GM12878 (cell line): ENCODE measurements around the gene CLEC17A. TPM values are rescaled to one million over a fixed set of nuclear protein-coding genes. Genes with fewer than 3 reads are reported as not detected.

Experiments
- ATAC-seq: fragments of 200-7000 bp; cut with Tn5 transposase; 3 replicates; pipeline ENCODE4 v1.9.1; 2020; ENCODE audit warnings: mild to moderate bottlenecking, moderate library complexity
- BruUV-seq: library from RNA; stranded (reverse); fragments of 400-500 nt; replicated peaks from 2 replicates; lab custom pipeline; 2021; lab: Mats Ljungman, UMichigan
- CTCF ChIA-PET: fragments of 300-600 bp; sonication (Branson Sonifier 250); formaldehyde crosslinking; extraction: SDS; loops from one replicate; lab custom pipeline; 2021; ENCODE audit warnings: inconsistent platforms; lab: Yijun Ruan, JAX
- POLR2A ChIA-PET: fragments of 350-600 bp; formaldehyde crosslinking; extraction: SDS; loops from one replicate; lab custom pipeline; 2021; ENCODE audit warnings: inconsistent platforms; lab: Charles Lee
- RAD21 ChIA-PET: fragments of 300-600 bp; sonication (Branson Sonifier 250); formaldehyde crosslinking; loops from one replicate; lab custom pipeline; 2023; ENCODE audit warnings: antibody characterized with exemption; ENCODE audit not compliant: unreplicated experiment; lab: Charles Lee
- SMC1A ChIA-PET: fragments of 300-600 bp; sonication (Branson Sonifier 250); formaldehyde crosslinking; loops from one replicate; lab custom pipeline; 2023; ENCODE audit not compliant: unreplicated experiment, uncharacterized antibody; lab: Charles Lee
- DNase-seq: peaks from one replicate; pipeline ENCODE4 v3.0.0-alpha.2; 2011; ENCODE audit warnings: low read depth, low spot score
- FAIRE-seq: peaks from 3 replicates; lab custom pipeline; 2011; peaks lifted over from hg19 to GRCh38; lab: Jason Lieb, UNC
- H2AFZ ChIP-seq: 2 replicates; pipeline ENCODE4 v1.6.0; 2011; ENCODE audit warnings: low read depth, low read length, control low read depth; ENCODE audit not compliant: control insufficient read depth
- H3K27ac ChIP-seq: 2 replicates; pipeline ENCODE4 v1.5.1; 2011; ENCODE audit warnings: control low read depth; ENCODE audit not compliant: control insufficient read depth, insufficient read depth
- H3K27me3 ChIP-seq, 2 experiments: replicated peaks in 1 of 2; 2 replicates each; pipeline versions ENCODE4 v1.6.0 to v1.6.1; 2011; ENCODE audit warnings: low read length in 1 of 2; ENCODE audit not compliant: control insufficient read depth in 2 of 2, insufficient read depth in 2 of 2
- H3K36me3 ChIP-seq, 2 experiments: 2 replicates each; pipeline ENCODE4 v1.5.1; 2011; ENCODE audit warnings: low read length in 1 of 2; ENCODE audit not compliant: control insufficient read depth in 2 of 2, insufficient read depth in 2 of 2
- H3K4me1 ChIP-seq: 2 replicates; pipeline ENCODE4 v1.6.1; 2011; ENCODE audit warnings: mild to moderate bottlenecking, low read length, moderate library complexity, mixed read lengths; ENCODE audit not compliant: control insufficient read depth, insufficient read depth
- H3K4me2 ChIP-seq: 2 replicates; pipeline ENCODE4 v1.6.0; 2011; ENCODE audit warnings: control low read depth; ENCODE audit not compliant: control insufficient read depth, insufficient read depth
- H3K4me3 ChIP-seq: fragments of 200-600 bp; sonication (generic); 2 replicates; pipeline ENCODE4 v1.5.1; 2016
- H3K79me2 ChIP-seq: 2 replicates; pipeline ENCODE4 v1.6.0; 2011; ENCODE audit warnings: low read length; ENCODE audit not compliant: control insufficient read depth, insufficient read depth
- H3K9ac ChIP-seq: 2 replicates; pipeline ENCODE4 v1.8.0; 2011; ENCODE audit warnings: low read length, control low read depth, mixed read lengths; ENCODE audit not compliant: control insufficient read depth, insufficient read depth
- H3K9me3 ChIP-seq: replicated peaks from 3 replicates; pipeline ENCODE4 v1.5.1; 2011; ENCODE audit warnings: mild to moderate bottlenecking, low read length; ENCODE audit not compliant: control insufficient read depth, insufficient read depth
- H4K20me1 ChIP-seq: 2 replicates; pipeline ENCODE4 v1.6.0; 2011; ENCODE audit not compliant: control insufficient read depth, insufficient read depth
- CHD4 ChIP-seq: fragments of 200-600 bp; sonication (generic); IDR thresholded peaks from 2 replicates; pipeline ENCODE4 v1.6.1; 2016; ENCODE audit warnings: mild to moderate bottlenecking
- MEF2A ChIP-seq: IDR thresholded peaks from 2 replicates; pipeline ENCODE4 v1.6.1; 2011; ENCODE audit warnings: low read depth, mild to moderate bottlenecking, low read length, moderate library complexity; ENCODE audit not compliant: insufficient read depth
- NBN ChIP-seq: fragments of 450-650 bp; IDR thresholded peaks from 2 replicates; pipeline ENCODE4 v1.6.1; 2016
- POLR2AphosphoS2 ChIP-seq: IDR thresholded peaks from 2 replicates; pipeline ENCODE4 v1.6.1; 2011; ENCODE audit warnings: low read depth, mild to moderate bottlenecking, low read length, improper control_type of control experiment, moderate library complexity
- SMARCA5 ChIP-seq: fragments of 450-650 bp; IDR thresholded peaks from 2 replicates; pipeline ENCODE4 v1.6.1; 2017; ENCODE audit warnings: mild to moderate bottlenecking
- WGBS: methylation state at CpG from one replicate; pipeline ENCODE4 v1.1.6; 2016; ENCODE audit warnings: low lambda C conversion rate; ENCODE audit not compliant: insufficient replicate concordance, insufficient coverage; ENCODE audit errors: missing lambda C conversion rate; 5-methylcytosine and 5-hydroxymethylcytosine counted together
- in situ Hi-C: fragments of 300-500 bp; cut with MboI; formaldehyde crosslinking; loops from 9 replicates; pipeline ENCODE4 v1.14.3; 2018; ENCODE audit warnings: mixed read lengths
- intact Hi-C: fragments of 100-400 bp; cut with micrococcal nuclease; formaldehyde crosslinking; loops from one replicate; pipeline ENCODE4 v1.14.2; 2022; ENCODE audit not compliant: unreplicated experiment
- polyA plus RNA-seq, 11 experiments: library from polyadenylated mRNA; depleted of rRNA in 4 of 11; unstranded in 6 of 11; stranded (reverse) in 5 of 11; fragments of >200 nt; fragmentation: Nextera tagmentation in 4 of 11; fragmentation: Illumina TruSeq in 1 of 11; extraction: Ambion mirVana in 4 of 11; extraction: Trizol in 1 of 11; gene quantifications; 1 replicate in 1 of 11; 2 replicates in 10 of 11; pipeline versions ENCODE4 v1.2.1 to v1.2.3, GENCODE V29; 2011 to 2016; ENCODE audit warnings: inconsistent platforms in 2 of 11, missing spikeins in 2 of 11, low read depth in 1 of 11
- total RNA-seq, 4 experiments: library from RNA; depleted of rRNA in 3 of 4; stranded (reverse); fragments of >200 nt in 3 of 4; fragmentation: Illumina TruSeq in 1 of 4; extraction: Trizol in 1 of 4; gene quantifications; 2 replicates each; pipeline versions ENCODE4 v1.2.1 to v1.2.3, GENCODE V29; 2013 to 2021
- TF ChIP-seq, protein P1 (sequence below): fragments of 450-650 bp; IDR thresholded peaks from 2 replicates; pipeline ENCODE4 v1.6.1; 2016; ENCODE audit warnings: mild to moderate bottlenecking
- TF ChIP-seq, protein P2 (sequence below): fragments of 450-650 bp; IDR thresholded peaks from 2 replicates; pipeline ENCODE4 v1.6.1; 2016; ENCODE audit warnings: mild to moderate bottlenecking, moderate library complexity, borderline replicate concordance
- TF ChIP-seq, protein P3 (sequence below): IDR thresholded peaks from 2 replicates; pipeline ENCODE4 v1.6.1; 2012; ENCODE audit warnings: low read length, inconsistent platforms
- TF ChIP-seq, protein P4 (sequence below): fragments of 450-650 bp; formaldehyde crosslinking; IDR thresholded peaks from 2 replicates; pipeline ENCODE4 v1.4.0; 2022; ENCODE audit warnings: mild to moderate bottlenecking, moderate library complexity
- TF ChIP-seq, protein P5 (sequence below): fragments of 450-650 bp; IDR thresholded peaks from 2 replicates; pipeline ENCODE4 v1.6.1; 2017; ENCODE audit warnings: low read depth, mild to moderate bottlenecking, moderate library complexity

CLEC17A gene
- total and polyA plus RNA-seq, 10 of the 15 experiments (the other 5 are each of a cell fraction or from before 2014, with no cell fraction given) = 12.9 to 131 (median 97.3) TPM

DNA sequence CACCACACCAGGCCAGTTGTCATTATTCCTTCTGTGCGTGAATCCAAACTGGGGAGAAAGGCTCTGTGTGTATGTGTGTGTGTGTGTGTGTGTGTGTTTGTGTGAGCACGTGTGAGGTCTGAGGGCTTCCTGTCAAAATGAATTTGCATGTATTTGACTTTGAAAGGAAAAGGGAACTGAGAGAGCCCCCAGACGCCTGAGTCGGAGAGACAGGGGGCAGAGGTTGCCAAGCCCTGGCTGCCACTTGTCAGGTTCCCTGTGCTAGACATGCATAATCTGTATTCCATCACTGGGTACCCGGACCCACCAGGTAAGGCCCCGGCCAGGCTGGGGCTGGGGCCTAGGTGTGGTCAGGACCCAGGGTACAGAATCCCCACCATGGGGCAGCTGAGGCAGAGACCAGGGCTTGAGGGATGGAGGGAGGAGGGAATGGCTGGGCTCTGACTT lies at the start of gene CLEC17A (continued):
- TF ChIP-seq, protein P1, sequence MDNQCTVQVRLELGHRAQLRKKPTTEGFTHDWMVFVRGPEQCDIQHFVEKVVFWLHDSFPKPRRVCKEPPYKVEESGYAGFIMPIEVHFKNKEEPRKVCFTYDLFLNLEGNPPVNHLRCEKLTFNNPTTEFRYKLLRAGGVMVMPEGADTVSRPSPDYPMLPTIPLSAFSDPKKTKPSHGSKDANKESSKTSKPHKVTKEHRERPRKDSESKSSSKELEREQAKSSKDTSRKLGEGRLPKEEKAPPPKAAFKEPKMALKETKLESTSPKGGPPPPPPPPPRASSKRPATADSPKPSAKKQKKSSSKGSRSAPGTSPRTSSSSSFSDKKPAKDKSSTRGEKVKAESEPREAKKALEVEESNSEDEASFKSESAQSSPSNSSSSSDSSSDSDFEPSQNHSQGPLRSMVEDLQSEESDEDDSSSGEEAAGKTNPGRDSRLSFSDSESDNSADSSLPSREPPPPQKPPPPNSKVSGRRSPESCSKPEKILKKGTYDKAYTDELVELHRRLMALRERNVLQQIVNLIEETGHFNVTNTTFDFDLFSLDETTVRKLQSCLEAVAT = peak; percentile 78; the same call in 1 of the 2 replicates
- TF ChIP-seq, protein P2, sequence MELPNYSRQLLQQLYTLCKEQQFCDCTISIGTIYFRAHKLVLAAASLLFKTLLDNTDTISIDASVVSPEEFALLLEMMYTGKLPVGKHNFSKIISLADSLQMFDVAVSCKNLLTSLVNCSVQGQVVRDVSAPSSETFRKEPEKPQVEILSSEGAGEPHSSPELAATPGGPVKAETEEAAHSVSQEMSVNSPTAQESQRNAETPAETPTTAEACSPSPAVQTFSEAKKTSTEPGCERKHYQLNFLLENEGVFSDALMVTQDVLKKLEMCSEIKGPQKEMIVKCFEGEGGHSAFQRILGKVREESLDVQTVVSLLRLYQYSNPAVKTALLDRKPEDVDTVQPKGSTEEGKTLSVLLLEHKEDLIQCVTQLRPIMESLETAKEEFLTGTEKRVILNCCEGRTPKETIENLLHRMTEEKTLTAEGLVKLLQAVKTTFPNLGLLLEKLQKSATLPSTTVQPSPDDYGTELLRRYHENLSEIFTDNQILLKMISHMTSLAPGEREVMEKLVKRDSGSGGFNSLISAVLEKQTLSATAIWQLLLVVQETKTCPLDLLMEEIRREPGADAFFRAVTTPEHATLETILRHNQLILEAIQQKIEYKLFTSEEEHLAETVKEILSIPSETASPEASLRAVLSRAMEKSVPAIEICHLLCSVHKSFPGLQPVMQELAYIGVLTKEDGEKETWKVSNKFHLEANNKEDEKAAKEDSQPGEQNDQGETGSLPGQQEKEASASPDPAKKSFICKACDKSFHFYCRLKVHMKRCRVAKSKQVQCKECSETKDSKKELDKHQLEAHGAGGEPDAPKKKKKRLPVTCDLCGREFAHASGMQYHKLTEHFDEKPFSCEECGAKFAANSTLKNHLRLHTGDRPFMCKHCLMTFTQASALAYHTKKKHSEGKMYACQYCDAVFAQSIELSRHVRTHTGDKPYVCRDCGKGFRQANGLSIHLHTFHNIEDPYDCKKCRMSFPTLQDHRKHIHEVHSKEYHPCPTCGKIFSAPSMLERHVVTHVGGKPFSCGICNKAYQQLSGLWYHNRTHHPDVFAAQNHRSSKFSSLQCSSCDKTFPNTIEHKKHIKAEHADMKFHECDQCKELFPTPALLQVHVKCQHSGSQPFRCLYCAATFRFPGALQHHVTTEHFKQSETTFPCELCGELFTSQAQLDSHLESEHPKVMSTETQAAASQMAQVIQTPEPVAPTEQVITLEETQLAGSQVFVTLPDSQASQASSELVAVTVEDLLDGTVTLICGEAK = peak; percentile 26; the same call in 1 of the 2 replicates
- TF ChIP-seq SMARCA5 = peak; percentile 86; the same call in 1 of the 2 replicates

DNA sequence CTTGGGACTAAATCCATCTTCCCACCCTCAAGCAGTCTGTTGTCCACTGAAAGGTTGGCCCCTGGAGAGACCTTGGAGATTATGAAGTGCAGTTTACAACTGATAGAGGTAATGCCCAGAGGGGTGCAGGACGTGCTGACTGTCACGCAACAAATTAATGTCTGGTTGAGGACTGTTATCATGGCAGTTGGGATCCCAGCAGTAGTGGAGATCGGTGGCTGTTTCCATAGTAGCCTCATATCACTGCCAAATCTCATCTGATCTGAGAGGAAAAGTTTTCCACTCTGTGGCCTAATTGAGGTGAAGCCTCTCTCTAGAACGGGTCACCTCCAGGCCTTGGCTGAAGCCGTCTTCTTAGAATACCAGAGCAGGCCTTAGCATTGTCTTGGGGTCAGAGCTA lies 49.4 kb upstream of the CLEC17A start:
- no peak overlapping the region for H3K4me3 ChIP-seq
- no peak overlapping the region for H3K27ac ChIP-seq
- no peaks in the 10 kb centered on the region for H3K27me3 ChIP-seq
- POLR2A ChIA-PET = no interaction called here
- intact Hi-C loops = no loop called here
- no peak overlapping the region for H2AFZ ChIP-seq
- no peak overlapping the region for H3K4me2 ChIP-seq
- no peaks in the 10 kb centered on the region for H4K20me1 ChIP-seq
- no peak overlapping the region for H3K9ac ChIP-seq
- ATAC-seq (no peak), DNase-seq (no peak), FAIRE-seq (no peak)
- RAD21 ChIA-PET = no interaction called here
- CTCF ChIA-PET = interaction anchor here (2.5 kb wide), 1 partner anchor 24 kb away, joined by 8 read pairs; no protein-coding TSS in a partner anchor
- H3K4me1 ChIP-seq = peaks cover 5% of the 10 kb centered on the region; the same call in 1 of the 2 replicates
- in situ Hi-C loops = no loop called here
- no peaks in the 10 kb centered on the region for H3K9me3 ChIP-seq
- peaks cover 0 to 5% of the 10 kb centered on the region in 2 experiments; a peak in 1 of 4 replicates for H3K36me3 ChIP-seq
- peaks cover 17% of the 10 kb centered on the region for H3K79me2 ChIP-seq
- 96% methylated on average over 5 of the region's 5 CpGs for WGBS
- no TSS peak for BruUV-seq
- SMC1A ChIA-PET = no interaction called here
- TF ChIP-seq, protein P3, sequence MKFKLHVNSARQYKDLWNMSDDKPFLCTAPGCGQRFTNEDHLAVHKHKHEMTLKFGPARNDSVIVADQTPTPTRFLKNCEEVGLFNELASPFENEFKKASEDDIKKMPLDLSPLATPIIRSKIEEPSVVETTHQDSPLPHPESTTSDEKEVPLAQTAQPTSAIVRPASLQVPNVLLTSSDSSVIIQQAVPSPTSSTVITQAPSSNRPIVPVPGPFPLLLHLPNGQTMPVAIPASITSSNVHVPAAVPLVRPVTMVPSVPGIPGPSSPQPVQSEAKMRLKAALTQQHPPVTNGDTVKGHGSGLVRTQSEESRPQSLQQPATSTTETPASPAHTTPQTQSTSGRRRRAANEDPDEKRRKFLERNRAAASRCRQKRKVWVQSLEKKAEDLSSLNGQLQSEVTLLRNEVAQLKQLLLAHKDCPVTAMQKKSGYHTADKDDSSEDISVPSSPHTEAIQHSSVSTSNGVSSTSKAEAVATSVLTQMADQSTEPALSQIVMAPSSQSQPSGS = no peak
- TF ChIP-seq MEF2A = no peak
- no peak for TF ChIP-seq POLR2AphosphoS2
- no peak for TF ChIP-seq CHD4
- no peak for TF ChIP-seq NBN
- TF ChIP-seq, protein P4, sequence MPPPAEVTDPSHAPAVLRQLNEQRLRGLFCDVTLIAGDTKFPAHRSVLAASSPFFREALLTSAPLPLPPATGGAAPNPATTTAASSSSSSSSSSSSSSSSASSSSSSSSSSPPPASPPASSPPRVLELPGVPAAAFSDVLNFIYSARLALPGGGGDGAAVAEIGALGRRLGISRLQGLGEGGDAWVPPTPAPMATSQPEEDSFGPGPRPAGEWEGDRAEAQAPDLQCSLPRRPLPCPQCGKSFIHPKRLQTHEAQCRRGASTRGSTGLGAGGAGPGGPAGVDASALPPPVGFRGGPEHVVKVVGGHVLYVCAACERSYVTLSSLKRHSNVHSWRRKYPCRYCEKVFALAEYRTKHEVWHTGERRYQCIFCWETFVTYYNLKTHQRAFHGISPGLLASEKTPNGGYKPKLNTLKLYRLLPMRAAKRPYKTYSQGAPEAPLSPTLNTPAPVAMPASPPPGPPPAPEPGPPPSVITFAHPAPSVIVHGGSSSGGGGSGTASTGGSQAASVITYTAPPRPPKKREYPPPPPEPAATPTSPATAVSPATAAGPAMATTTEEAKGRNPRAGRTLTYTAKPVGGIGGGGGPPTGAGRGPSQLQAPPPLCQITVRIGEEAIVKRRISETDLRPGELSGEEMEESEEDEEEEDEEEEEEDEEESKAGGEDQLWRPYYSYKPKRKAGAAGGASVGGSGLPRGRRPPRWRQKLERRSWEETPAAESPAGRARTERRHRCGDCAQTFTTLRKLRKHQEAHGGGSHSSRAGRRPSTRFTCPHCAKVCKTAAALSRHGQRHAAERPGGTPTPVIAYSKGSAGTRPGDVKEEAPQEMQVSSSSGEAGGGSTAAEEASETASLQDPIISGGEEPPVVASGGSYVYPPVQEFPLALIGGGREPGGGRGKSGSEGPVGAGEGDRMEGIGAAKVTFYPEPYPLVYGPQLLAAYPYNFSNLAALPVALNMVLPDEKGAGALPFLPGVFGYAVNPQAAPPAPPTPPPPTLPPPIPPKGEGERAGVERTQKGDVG (CRISPR knock-in tag) = no peak
- TF ChIP-seq, protein P5, sequence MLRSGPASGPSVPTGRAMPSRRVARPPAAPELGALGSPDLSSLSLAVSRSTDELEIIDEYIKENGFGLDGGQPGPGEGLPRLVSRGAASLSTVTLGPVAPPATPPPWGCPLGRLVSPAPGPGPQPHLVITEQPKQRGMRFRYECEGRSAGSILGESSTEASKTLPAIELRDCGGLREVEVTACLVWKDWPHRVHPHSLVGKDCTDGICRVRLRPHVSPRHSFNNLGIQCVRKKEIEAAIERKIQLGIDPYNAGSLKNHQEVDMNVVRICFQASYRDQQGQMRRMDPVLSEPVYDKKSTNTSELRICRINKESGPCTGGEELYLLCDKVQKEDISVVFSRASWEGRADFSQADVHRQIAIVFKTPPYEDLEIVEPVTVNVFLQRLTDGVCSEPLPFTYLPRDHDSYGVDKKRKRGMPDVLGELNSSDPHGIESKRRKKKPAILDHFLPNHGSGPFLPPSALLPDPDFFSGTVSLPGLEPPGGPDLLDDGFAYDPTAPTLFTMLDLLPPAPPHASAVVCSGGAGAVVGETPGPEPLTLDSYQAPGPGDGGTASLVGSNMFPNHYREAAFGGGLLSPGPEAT = no peak
